Mammary epithelial cell (primary cell): ENCODE results near the gene SRPK2.

ENCODE experiments used
- EZH2 ChIP-seq: IDR thresholded peaks from 2 replicates; pipeline ENCODE4 v1.6.1; 2012; ENCODE audit warnings: low read length, inconsistent platforms, borderline replicate concordance
- TF ChIP-seq, protein P1 (sequence below), 2 donors: IDR thresholded peaks in 1 of 2; conservative IDR thresholded peaks in 1 of 2; 2 replicates each; pipeline ENCODE4 v1.5.1; 2011 to 2012; ENCODE audit warnings: inconsistent platforms in 2 of 2, low read length in 2 of 2, mild to moderate bottlenecking in 2 of 2, control low read depth in 1 of 2, low read depth in 1 of 2; ENCODE audit not compliant: insufficient read depth in 1 of 2; ENCODE audit errors: extremely low read depth in 1 of 2

DNA sequence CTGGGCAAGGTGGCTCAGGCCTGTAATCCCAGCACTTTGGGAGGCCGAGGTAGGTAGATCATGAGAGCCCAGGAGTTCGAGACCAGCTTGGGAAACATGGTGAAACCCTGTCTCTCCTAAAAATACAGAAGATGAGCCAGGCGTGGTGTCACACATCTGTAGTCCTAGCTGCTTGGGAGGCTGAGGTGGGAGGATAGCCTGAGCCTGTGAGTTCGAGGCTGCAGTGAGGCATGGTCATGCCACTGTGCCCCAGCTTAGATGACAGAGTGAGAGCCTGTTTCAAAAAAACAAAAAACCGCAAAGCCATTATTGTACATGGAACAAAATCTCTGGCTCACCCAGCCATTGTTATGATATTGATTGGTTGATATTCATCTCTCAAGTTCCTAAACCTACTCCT lies 321.0 kb downstream of the SRPK2 start:
- TF ChIP-seq, protein P1, sequence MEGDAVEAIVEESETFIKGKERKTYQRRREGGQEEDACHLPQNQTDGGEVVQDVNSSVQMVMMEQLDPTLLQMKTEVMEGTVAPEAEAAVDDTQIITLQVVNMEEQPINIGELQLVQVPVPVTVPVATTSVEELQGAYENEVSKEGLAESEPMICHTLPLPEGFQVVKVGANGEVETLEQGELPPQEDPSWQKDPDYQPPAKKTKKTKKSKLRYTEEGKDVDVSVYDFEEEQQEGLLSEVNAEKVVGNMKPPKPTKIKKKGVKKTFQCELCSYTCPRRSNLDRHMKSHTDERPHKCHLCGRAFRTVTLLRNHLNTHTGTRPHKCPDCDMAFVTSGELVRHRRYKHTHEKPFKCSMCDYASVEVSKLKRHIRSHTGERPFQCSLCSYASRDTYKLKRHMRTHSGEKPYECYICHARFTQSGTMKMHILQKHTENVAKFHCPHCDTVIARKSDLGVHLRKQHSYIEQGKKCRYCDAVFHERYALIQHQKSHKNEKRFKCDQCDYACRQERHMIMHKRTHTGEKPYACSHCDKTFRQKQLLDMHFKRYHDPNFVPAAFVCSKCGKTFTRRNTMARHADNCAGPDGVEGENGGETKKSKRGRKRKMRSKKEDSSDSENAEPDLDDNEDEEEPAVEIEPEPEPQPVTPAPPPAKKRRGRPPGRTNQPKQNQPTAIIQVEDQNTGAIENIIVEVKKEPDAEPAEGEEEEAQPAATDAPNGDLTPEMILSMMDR (conservative IDR thresholded peaks at IDR 0.05 in 1 of 2, IDR thresholded peaks at IDR 0.05 in 1 of 2; ENCODE audit: extremely low read depth in 1 of 2, insufficient read depth in 1 of 2, low read depth in 1 of 2, low read length in 2 of 2), result no peak
- no peak for TF ChIP-seq EZH2
